Measurements from ENCODE around the gene PRIM2. TPM values are rescaled to one million over a fixed set of nuclear protein-coding genes. Genes with fewer than 3 reads are reported as not detected.

The PRIM2 gene
- total and polyA plus RNA-seq, 10 of the 15 experiments (the other 5 are each of a cell fraction or from before 2014, with no cell fraction given) = 13.2 to 38.6 (median 25.1) TPM

DNA sequence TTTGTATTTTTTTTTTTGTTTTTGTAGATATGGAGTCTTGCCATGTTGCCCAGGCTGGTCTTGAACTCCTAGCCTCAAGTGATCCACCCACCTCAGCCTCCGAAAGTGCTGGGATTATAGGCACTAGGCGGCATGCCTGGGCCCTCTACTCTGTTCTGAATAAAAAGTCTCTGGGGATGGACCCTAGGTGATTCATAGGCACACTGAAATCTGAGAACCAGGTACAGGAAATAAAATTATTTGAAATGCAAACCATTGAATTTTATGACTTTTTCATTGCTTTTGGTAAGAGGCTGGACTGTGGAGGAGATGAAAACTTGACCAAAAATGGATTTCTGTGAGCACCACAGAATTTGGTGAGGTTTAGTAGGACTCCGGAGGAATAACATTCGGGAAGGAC lies 117.5 kb downstream of the PRIM2 start:
- Histone ChIP-seq H3K27me3 (replicated peaks in 1 of 2; ENCODE audit: control insufficient read depth in 2 of 2, insufficient read depth in 2 of 2, low read length in 1 of 2) (no peaks in the 10 kb centered on the region), H4K20me1 (ENCODE audit: control insufficient read depth, insufficient read depth) (no peaks in the 10 kb centered on the region), H3K79me2 (ENCODE audit: control insufficient read depth, insufficient read depth, low read length) (no peaks in the 10 kb centered on the region), H3K9me3 (replicated peaks; ENCODE audit: control insufficient read depth, insufficient read depth, low read length) (no peaks in the 10 kb centered on the region), H3K4me2 (ENCODE audit: control insufficient read depth, insufficient read depth) (no peak overlapping the region), H3K4me1 (ENCODE audit: control insufficient read depth, insufficient read depth, low read length) (peaks cover 6% of the 10 kb centered on the region; the same call in 1 of the 2 replicates), H3K27ac (ENCODE audit: control insufficient read depth, insufficient read depth) (no peak overlapping the region), H2AFZ (ENCODE audit: control insufficient read depth, low read depth, low read length) (no peak overlapping the region), H3K36me3 (ENCODE audit: control insufficient read depth in 2 of 2, insufficient read depth in 2 of 2, low read length in 1 of 2) (no peaks in the 10 kb centered on the region), H3K9ac (ENCODE audit: control insufficient read depth, insufficient read depth, low read length) (no peak overlapping the region), H3K4me3 (no peak overlapping the region)
- FAIRE-seq (no peak), ATAC-seq (no peak), DNase-seq (ENCODE audit: low read depth, low spot score) (no peak)
- SMC1A ChIA-PET (ENCODE audit: uncharacterized antibody, unreplicated experiment) = interaction anchor here (1.2 kb wide), 1 partner anchor 14 kb away, joined by 5 read pairs; no protein-coding TSS in a partner anchor
- TF ChIP-seq, protein P1, sequence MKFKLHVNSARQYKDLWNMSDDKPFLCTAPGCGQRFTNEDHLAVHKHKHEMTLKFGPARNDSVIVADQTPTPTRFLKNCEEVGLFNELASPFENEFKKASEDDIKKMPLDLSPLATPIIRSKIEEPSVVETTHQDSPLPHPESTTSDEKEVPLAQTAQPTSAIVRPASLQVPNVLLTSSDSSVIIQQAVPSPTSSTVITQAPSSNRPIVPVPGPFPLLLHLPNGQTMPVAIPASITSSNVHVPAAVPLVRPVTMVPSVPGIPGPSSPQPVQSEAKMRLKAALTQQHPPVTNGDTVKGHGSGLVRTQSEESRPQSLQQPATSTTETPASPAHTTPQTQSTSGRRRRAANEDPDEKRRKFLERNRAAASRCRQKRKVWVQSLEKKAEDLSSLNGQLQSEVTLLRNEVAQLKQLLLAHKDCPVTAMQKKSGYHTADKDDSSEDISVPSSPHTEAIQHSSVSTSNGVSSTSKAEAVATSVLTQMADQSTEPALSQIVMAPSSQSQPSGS (IDR thresholded peaks at IDR 0.05; ENCODE audit: low read length) = no peak
- TF ChIP-seq MYC (IDR thresholded peaks at IDR 0.05; ENCODE audit: insufficient read depth, insufficient read length, insufficient replicate concordance, low read length, severe bottlenecking) (no peak), NBN (IDR thresholded peaks at IDR 0.05) (no peak), PAX8 (IDR thresholded peaks at IDR 0.05) (no peak), RCOR1 (conservative IDR thresholded peaks at IDR 0.05; ENCODE audit: low read depth, low read length) (no peak), MYB (IDR thresholded peaks at IDR 0.05; ENCODE audit: borderline replicate concordance, low read depth, low read length) (no peak), ZNF217 (IDR thresholded peaks at IDR 0.05) (no peak), ETV6 (conservative IDR thresholded peaks at IDR 0.05 in 1 of 2, IDR thresholded peaks at IDR 0.05 in 1 of 2; ENCODE audit: borderline replicate concordance in 1 of 2, low read depth in 1 of 2) (no peak), JUND (IDR thresholded peaks at IDR 0.05; ENCODE audit: low read depth, low read length) (no peak), TCF7 (IDR thresholded peaks at IDR 0.05; ENCODE audit: borderline replicate concordance) (no peak), RELA (IDR thresholded peaks at IDR 0.05; ENCODE audit: borderline replicate concordance, partially characterized antibody) (no peak), BMI1 (IDR thresholded peaks at IDR 0.05; ENCODE audit: borderline replicate concordance) (no peak), POLR2A (IDR thresholded peaks at IDR 0.05; ENCODE audit: low read depth, low read length) (no peak), EED (IDR thresholded peaks at IDR 0.05; ENCODE audit: low read depth) (no peak), BCL11A (IDR thresholded peaks at IDR 0.05; ENCODE audit: low read depth, low read length) (no peak), RUNX3 (IDR thresholded peaks at IDR 0.05; ENCODE audit: low read length) (no peak), SREBF1 (IDR thresholded peaks at IDR 0.05; ENCODE audit: low read length) (no peak), NFXL1 (IDR thresholded peaks at IDR 0.05; ENCODE audit: borderline replicate concordance) (no peak), MTA2 (IDR thresholded peaks at IDR 0.05; ENCODE audit: low read depth) (no peak)
- TF ChIP-seq, protein P2, sequence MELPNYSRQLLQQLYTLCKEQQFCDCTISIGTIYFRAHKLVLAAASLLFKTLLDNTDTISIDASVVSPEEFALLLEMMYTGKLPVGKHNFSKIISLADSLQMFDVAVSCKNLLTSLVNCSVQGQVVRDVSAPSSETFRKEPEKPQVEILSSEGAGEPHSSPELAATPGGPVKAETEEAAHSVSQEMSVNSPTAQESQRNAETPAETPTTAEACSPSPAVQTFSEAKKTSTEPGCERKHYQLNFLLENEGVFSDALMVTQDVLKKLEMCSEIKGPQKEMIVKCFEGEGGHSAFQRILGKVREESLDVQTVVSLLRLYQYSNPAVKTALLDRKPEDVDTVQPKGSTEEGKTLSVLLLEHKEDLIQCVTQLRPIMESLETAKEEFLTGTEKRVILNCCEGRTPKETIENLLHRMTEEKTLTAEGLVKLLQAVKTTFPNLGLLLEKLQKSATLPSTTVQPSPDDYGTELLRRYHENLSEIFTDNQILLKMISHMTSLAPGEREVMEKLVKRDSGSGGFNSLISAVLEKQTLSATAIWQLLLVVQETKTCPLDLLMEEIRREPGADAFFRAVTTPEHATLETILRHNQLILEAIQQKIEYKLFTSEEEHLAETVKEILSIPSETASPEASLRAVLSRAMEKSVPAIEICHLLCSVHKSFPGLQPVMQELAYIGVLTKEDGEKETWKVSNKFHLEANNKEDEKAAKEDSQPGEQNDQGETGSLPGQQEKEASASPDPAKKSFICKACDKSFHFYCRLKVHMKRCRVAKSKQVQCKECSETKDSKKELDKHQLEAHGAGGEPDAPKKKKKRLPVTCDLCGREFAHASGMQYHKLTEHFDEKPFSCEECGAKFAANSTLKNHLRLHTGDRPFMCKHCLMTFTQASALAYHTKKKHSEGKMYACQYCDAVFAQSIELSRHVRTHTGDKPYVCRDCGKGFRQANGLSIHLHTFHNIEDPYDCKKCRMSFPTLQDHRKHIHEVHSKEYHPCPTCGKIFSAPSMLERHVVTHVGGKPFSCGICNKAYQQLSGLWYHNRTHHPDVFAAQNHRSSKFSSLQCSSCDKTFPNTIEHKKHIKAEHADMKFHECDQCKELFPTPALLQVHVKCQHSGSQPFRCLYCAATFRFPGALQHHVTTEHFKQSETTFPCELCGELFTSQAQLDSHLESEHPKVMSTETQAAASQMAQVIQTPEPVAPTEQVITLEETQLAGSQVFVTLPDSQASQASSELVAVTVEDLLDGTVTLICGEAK (IDR thresholded peaks at IDR 0.05; ENCODE audit: borderline replicate concordance) = no peak
- BruUV-seq (replicated peaks) = no TSS peak
- POLR2A ChIA-PET = no interaction called here
- in situ Hi-C loops (cut with MboI) = no loop called here
- RAD21 ChIA-PET (ENCODE audit: unreplicated experiment) = no interaction called here
- CTCF ChIA-PET = no interaction called here
- intact Hi-C loops (cut with micrococcal nuclease; ENCODE audit: unreplicated experiment) = no loop called here
- 99% methylated on average over 4 of the region's 4 CpGs for WGBS (ENCODE audit: insufficient coverage, insufficient replicate concordance, low lambda C conversion rate, missing lambda C conversion rate)
